ENCODE data around the gene PTPRF.

The PTPRF gene

GRCh38 chr1:43507296-43508295, 23.1 kb upstream of the PTPRF start:
- WGBS (ENCODE audit: insufficient coverage), result 83% methylated on average over 3 of the region's 5 CpGs
- POLR2A ChIA-PET, result no interaction called here

GRCh38 chr1:43509007-43509739, 21.5 kb upstream of the PTPRF start:
- POLR2A ChIA-PET, result no interaction called here
- Histone ChIP-seq H3K36me3 (ENCODE audit: control insufficient read depth in 4 of 4, insufficient read depth in 4 of 4, low read length in 3 of 4) (no peaks in the 10 kb centered on the region), H3K9me3 (ENCODE audit: control extremely low read depth in 1 of 5, control insufficient read depth in 4 of 5, insufficient read depth in 2 of 5, low read depth in 1 of 5, low read length in 4 of 5) (peaks cover 0 to 5% (median 0%) of the 10 kb centered on the region in 5 experiments), H3K4me1 (ENCODE audit: control extremely low read depth in 1 of 4, control insufficient read depth in 4 of 4, insufficient read depth in 4 of 4, low read length in 3 of 4) (no peaks in the 10 kb centered on the region), H3K27ac (ENCODE audit: insufficient read depth in 1 of 2, low read depth in 1 of 2, low read length in 2 of 2, poor library complexity in 1 of 2, severe bottlenecking in 2 of 2) (no peak overlapping the region), H3K4me3 (ENCODE audit: control insufficient read depth in 1 of 7, extremely low read depth in 1 of 7, insufficient read depth in 4 of 7, low read depth in 2 of 7, low read length in 6 of 7) (no peak overlapping the region), H3K27me3 (replicated peaks in 2 of 5; ENCODE audit: control insufficient read depth in 4 of 5, insufficient read depth in 5 of 5, low read length in 4 of 5) (no peaks in the 10 kb centered on the region)
- 94% methylated on average over 3 of the region's 4 CpGs for WGBS (ENCODE audit: insufficient coverage)
- CTCF ChIA-PET, result interaction anchor here (0.6 kb wide), 1 partner anchor 229 kb away, joined by 3 read pairs; no protein-coding TSS in a partner anchor
- DNase-seq, result no peak

More at GRCh38 chr1:43507296-43508295, 23.1 kb upstream of the PTPRF start:
- no peaks in the 10 kb centered on the region for H3K27me3 ChIP-seq (replicated peaks in 2 of 5; ENCODE audit: control insufficient read depth in 4 of 5, insufficient read depth in 5 of 5, low read length in 4 of 5)
- H3K4me1 ChIP-seq (ENCODE audit: control extremely low read depth in 1 of 4, control insufficient read depth in 4 of 4, insufficient read depth in 4 of 4, low read length in 3 of 4), result no peaks in the 10 kb centered on the region
- peaks cover 0 to 5% (median 0%) of the 10 kb centered on the region in 5 experiments for H3K9me3 ChIP-seq (ENCODE audit: control extremely low read depth in 1 of 5, control insufficient read depth in 4 of 5, insufficient read depth in 2 of 5, low read depth in 1 of 5, low read length in 4 of 5)
- CTCF ChIA-PET, result interaction anchor here (1.7 kb wide), 1 partner anchor 43 kb away, joined by 4 read pairs; no protein-coding TSS in a partner anchor
- DNase-seq, result no peak
- H3K4me3 ChIP-seq (ENCODE audit: control insufficient read depth in 1 of 7, extremely low read depth in 1 of 7, insufficient read depth in 4 of 7, low read depth in 2 of 7, low read length in 6 of 7), result no peak overlapping the region
- no peaks in the 10 kb centered on the region for H3K36me3 ChIP-seq (ENCODE audit: control insufficient read depth in 4 of 4, insufficient read depth in 4 of 4, low read length in 3 of 4)
- no peak overlapping the region for H3K27ac ChIP-seq (ENCODE audit: insufficient read depth in 1 of 2, low read depth in 1 of 2, low read length in 2 of 2, poor library complexity in 1 of 2, severe bottlenecking in 2 of 2)

GRCh38 chr1:43509740-43510375, 20.8 kb upstream of the PTPRF start:
- 96% methylated on average over 11 of the region's 12 CpGs for WGBS (ENCODE audit: insufficient coverage)
- H3K27ac ChIP-seq (ENCODE audit: insufficient read depth in 1 of 2, low read depth in 1 of 2, low read length in 2 of 2, poor library complexity in 1 of 2, severe bottlenecking in 2 of 2), result no peak overlapping the region
- CTCF ChIA-PET, result interaction anchor here (0.6 kb wide), 1 partner anchor 229 kb away, joined by 3 read pairs; no protein-coding TSS in a partner anchor

GRCh38 chr1:43510621-43511020, 20.1 kb upstream of the PTPRF start:
- WGBS (ENCODE audit: insufficient coverage), result 92% methylated on average over 3 of the region's 5 CpGs
- peaks cover 0 to 5% (median 0%) of the 10 kb centered on the region in 5 experiments for H3K9me3 ChIP-seq (ENCODE audit: control extremely low read depth in 1 of 5, control insufficient read depth in 4 of 5, insufficient read depth in 2 of 5, low read depth in 1 of 5, low read length in 4 of 5)
- no peaks in the 10 kb centered on the region for H3K27me3 ChIP-seq (replicated peaks in 2 of 5; ENCODE audit: control insufficient read depth in 4 of 5, insufficient read depth in 5 of 5, low read length in 4 of 5)
- no peaks in the 10 kb centered on the region for H3K36me3 ChIP-seq (ENCODE audit: control insufficient read depth in 4 of 4, insufficient read depth in 4 of 4, low read length in 3 of 4)
- ChIA-PET POLR2A (no interaction called here), CTCF (no interaction called here)
- no peak overlapping the region for H3K4me3 ChIP-seq (ENCODE audit: control insufficient read depth in 1 of 7, extremely low read depth in 1 of 7, insufficient read depth in 4 of 7, low read depth in 2 of 7, low read length in 6 of 7)
- no peak for DNase-seq
- H3K4me1 ChIP-seq (ENCODE audit: control extremely low read depth in 1 of 4, control insufficient read depth in 4 of 4, insufficient read depth in 4 of 4, low read length in 3 of 4), result no peaks in the 10 kb centered on the region
- H3K27ac ChIP-seq (ENCODE audit: insufficient read depth in 1 of 2, low read depth in 1 of 2, low read length in 2 of 2, poor library complexity in 1 of 2, severe bottlenecking in 2 of 2), result no peak overlapping the region

More at GRCh38 chr1:43509740-43510375, 20.8 kb upstream of the PTPRF start:
- Histone ChIP-seq H3K36me3 (ENCODE audit: control insufficient read depth in 4 of 4, insufficient read depth in 4 of 4, low read length in 3 of 4) (no peaks in the 10 kb centered on the region), H3K9me3 (ENCODE audit: control extremely low read depth in 1 of 5, control insufficient read depth in 4 of 5, insufficient read depth in 2 of 5, low read depth in 1 of 5, low read length in 4 of 5) (peaks cover 0 to 5% (median 0%) of the 10 kb centered on the region in 5 experiments), H3K4me3 (ENCODE audit: control insufficient read depth in 1 of 7, extremely low read depth in 1 of 7, insufficient read depth in 4 of 7, low read depth in 2 of 7, low read length in 6 of 7) (no peak overlapping the region), H3K27me3 (replicated peaks in 2 of 5; ENCODE audit: control insufficient read depth in 4 of 5, insufficient read depth in 5 of 5, low read length in 4 of 5) (no peaks in the 10 kb centered on the region), H3K4me1 (ENCODE audit: control extremely low read depth in 1 of 4, control insufficient read depth in 4 of 4, insufficient read depth in 4 of 4, low read length in 3 of 4) (no peaks in the 10 kb centered on the region)
- POLR2A ChIA-PET, result no interaction called here
- DNase-seq, result no peak

- ChIA-PET CTCF (no interaction called here), POLR2A (no interaction called here)
Observed at GRCh38 chr1:43511394-43511793, 19.3 kb upstream of the PTPRF start.

GRCh38 chr1:43512133-43512532, 18.6 kb upstream of the PTPRF start:
- no CpG with 5 or more reads among the region's 2 CpGs for WGBS (ENCODE audit: insufficient coverage)
- Histone ChIP-seq H3K27me3 (replicated peaks in 2 of 5; ENCODE audit: control insufficient read depth in 4 of 5, insufficient read depth in 5 of 5, low read length in 4 of 5) (no peaks in the 10 kb centered on the region), H3K36me3 (ENCODE audit: control insufficient read depth in 4 of 4, insufficient read depth in 4 of 4, low read length in 3 of 4) (no peaks in the 10 kb centered on the region)

More at GRCh38 chr1:43511394-43511793, 19.3 kb upstream of the PTPRF start:
- H3K4me1 ChIP-seq (ENCODE audit: control extremely low read depth in 1 of 4, control insufficient read depth in 4 of 4, insufficient read depth in 4 of 4, low read length in 3 of 4), result no peaks in the 10 kb centered on the region
- H3K4me3 ChIP-seq (ENCODE audit: control insufficient read depth in 1 of 7, extremely low read depth in 1 of 7, insufficient read depth in 4 of 7, low read depth in 2 of 7, low read length in 6 of 7), result no peak overlapping the region
- H3K36me3 ChIP-seq (ENCODE audit: control insufficient read depth in 4 of 4, insufficient read depth in 4 of 4, low read length in 3 of 4), result no peaks in the 10 kb centered on the region
- WGBS (ENCODE audit: insufficient coverage), result no CpG with 5 or more reads among the region's 1 CpG
- no peak for DNase-seq
- H3K27me3 ChIP-seq (replicated peaks in 2 of 5; ENCODE audit: control insufficient read depth in 4 of 5, insufficient read depth in 5 of 5, low read length in 4 of 5), result no peaks in the 10 kb centered on the region
- peaks cover 0 to 5% (median 0%) of the 10 kb centered on the region in 5 experiments for H3K9me3 ChIP-seq (ENCODE audit: control extremely low read depth in 1 of 5, control insufficient read depth in 4 of 5, insufficient read depth in 2 of 5, low read depth in 1 of 5, low read length in 4 of 5)
- H3K27ac ChIP-seq (ENCODE audit: insufficient read depth in 1 of 2, low read depth in 1 of 2, low read length in 2 of 2, poor library complexity in 1 of 2, severe bottlenecking in 2 of 2), result no peak overlapping the region

More at GRCh38 chr1:43512133-43512532, 18.6 kb upstream of the PTPRF start:
- Histone ChIP-seq H3K4me3 (ENCODE audit: control insufficient read depth in 1 of 7, extremely low read depth in 1 of 7, insufficient read depth in 4 of 7, low read depth in 2 of 7, low read length in 6 of 7) (no peak overlapping the region), H3K27ac (ENCODE audit: insufficient read depth in 1 of 2, low read depth in 1 of 2, low read length in 2 of 2, poor library complexity in 1 of 2, severe bottlenecking in 2 of 2) (no peak overlapping the region), H3K9me3 (ENCODE audit: control extremely low read depth in 1 of 5, control insufficient read depth in 4 of 5, insufficient read depth in 2 of 5, low read depth in 1 of 5, low read length in 4 of 5) (peaks cover 0 to 5% (median 0%) of the 10 kb centered on the region in 5 experiments), H3K4me1 (ENCODE audit: control extremely low read depth in 1 of 4, control insufficient read depth in 4 of 4, insufficient read depth in 4 of 4, low read length in 3 of 4) (no peaks in the 10 kb centered on the region)
- ChIA-PET CTCF (no interaction called here), POLR2A (no interaction called here)
- no peak for DNase-seq

Measured in common myeloid progenitor, CD34-positive (primary cell).